AG04450 (cell line): Measurements from ENCODE around the gene DLGAP5. TPM values are rescaled to one million over a fixed set of nuclear protein-coding genes. Genes with fewer than 3 reads are reported as not detected.

Experiments used
- CTCF ChIA-PET: fragments of 300-600, 350-600 bp; formaldehyde crosslinking; extraction: SDS; loops from one replicate; lab custom pipeline; 2022; ENCODE audit warnings: antibody characterized with exemption, inconsistent platforms; lab: Charles Lee
- POLR2A ChIA-PET: fragments of 350-600 bp; formaldehyde crosslinking; extraction: SDS; loops from one replicate; lab custom pipeline; 2021; ENCODE audit warnings: antibody characterized with exemption, inconsistent platforms; lab: Yijun Ruan, JAX
- DNase-seq: peaks from one replicate; pipeline ENCODE4 v3.0.0-alpha.2; 2011; ENCODE audit warnings: low read depth, low spot score
- H3K27ac ChIP-seq: one replicate; pipeline ENCODE4 v1.5.1; 2012; ENCODE audit warnings: low read depth, low read length, control low read depth
- H3K27me3 ChIP-seq: one replicate; pipeline ENCODE4 v1.6.0; 2012; ENCODE audit warnings: low read length; ENCODE audit not compliant: control insufficient read depth, insufficient read depth
- H3K4me3 ChIP-seq: 2 replicates; pipeline ENCODE4 v1.5.1; 2011; ENCODE audit warnings: mild to moderate bottlenecking, low read depth, low read length, control low read depth
- H3K9me3 ChIP-seq: 2 replicates; pipeline ENCODE4 v1.5.1; 2012; ENCODE audit warnings: low read length; ENCODE audit not compliant: control insufficient read depth, insufficient read depth
- CTCF ChIP-seq: IDR thresholded peaks from 2 replicates; pipeline ENCODE4 v1.5.1; 2011; ENCODE audit warnings: low read depth, low read length, control low read depth, inconsistent platforms
- polyA plus RNA-seq: library from polyadenylated mRNA; depleted of rRNA; stranded (reverse); fragments of >200 nt; gene quantifications from 2 replicates; pipeline ENCODE4 v1.2.3, GENCODE V29; 2011

DLGAP5 gene
- polyA plus RNA-seq, 1 experiment = 16.4 TPM

- no peak overlapping the region for H3K4me3 ChIP-seq
- H3K27me3 ChIP-seq = peaks cover 17% of the 10 kb centered on the region
- ChIA-PET CTCF (no interaction called here), POLR2A (no interaction called here)
- H3K27ac ChIP-seq = no peak overlapping the region
- DNase-seq = no peak
- H3K9me3 ChIP-seq = no peaks in the 10 kb centered on the region
- TF ChIP-seq CTCF = no peak
These were observed 42.2 kb upstream of the DLGAP5 start for GRCh38 chr14:55233591-55233990.

DNA sequence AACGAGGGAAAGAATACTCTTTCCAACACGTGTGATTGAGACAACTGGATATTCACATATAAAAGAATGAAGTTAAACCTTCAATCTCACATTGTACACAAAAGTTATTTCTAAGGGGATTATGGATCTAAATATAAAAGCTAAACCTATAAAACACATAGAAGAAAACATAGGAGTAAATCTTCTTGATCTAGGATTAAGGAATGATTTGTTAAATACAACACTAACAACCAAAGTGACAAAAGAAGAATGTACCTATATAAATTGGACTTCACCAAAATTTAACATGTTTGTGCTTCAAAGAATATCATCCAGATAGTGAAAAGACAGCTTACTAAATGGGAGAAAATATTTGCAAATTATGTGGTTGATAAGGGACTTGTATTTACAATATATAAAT, 36.9 kb upstream of the DLGAP5 start:
- POLR2A ChIA-PET = no interaction called here
- no peak overlapping the region for H3K27ac ChIP-seq
- no peak for TF ChIP-seq CTCF
- no peak overlapping the region for H3K4me3 ChIP-seq
- DNase-seq = no peak
- peaks cover 4% of the 10 kb centered on the region for H3K9me3 ChIP-seq
- CTCF ChIA-PET = interaction anchor here (1.7 kb wide), 1 partner anchor 17 kb away, joined by 6 read pairs; no protein-coding TSS in a partner anchor
- H3K27me3 ChIP-seq = peaks cover 15% of the 10 kb centered on the region

DNA sequence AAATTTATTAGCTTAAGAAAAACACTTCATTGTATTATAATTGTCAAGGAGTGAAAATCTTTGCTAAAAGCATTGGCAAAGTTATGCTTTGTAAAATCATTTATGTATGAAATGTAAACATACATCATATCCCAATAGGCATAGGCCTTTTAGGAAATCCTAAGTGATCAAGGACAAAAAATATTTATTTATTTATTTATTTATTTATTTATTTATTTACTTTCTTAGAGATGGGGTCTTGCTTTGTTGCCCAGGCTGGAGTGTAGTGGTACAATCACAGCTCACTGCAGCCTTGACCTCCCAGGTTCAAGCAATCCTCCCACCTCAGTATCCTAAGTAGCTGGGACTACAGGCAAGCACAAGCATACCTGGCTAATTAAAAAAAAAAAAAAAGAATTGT, 32.0 kb upstream of the DLGAP5 start:
- H3K4me3 ChIP-seq = no peak overlapping the region
- DNase-seq = no peak
- no peak overlapping the region for H3K27ac ChIP-seq
- H3K9me3 ChIP-seq = peaks cover 4% of the 10 kb centered on the region
- ChIA-PET POLR2A (no interaction called here), CTCF (interaction anchor here (0.9 kb wide), 1 partner anchor 22 kb away, joined by 3 read pairs; no protein-coding TSS in a partner anchor)
- peaks cover 2% of the 10 kb centered on the region for H3K27me3 ChIP-seq
- TF ChIP-seq CTCF = no peak

GRCh38 chr14:55221968-55222367, 30.6 kb upstream of the DLGAP5 start:
- DNase-seq = no peak
- H3K4me3 ChIP-seq = no peak overlapping the region
- POLR2A ChIA-PET = no interaction called here
- H3K27me3 ChIP-seq = no peaks in the 10 kb centered on the region
- peaks cover under 1% of the 10 kb centered on the region for H3K9me3 ChIP-seq
- TF ChIP-seq CTCF = no peak
- CTCF ChIA-PET = interaction anchor here (1.1 to 1.7 kb wide), 2 partner anchors 9 to 171 kb away, joined by 3 read pairs; no protein-coding TSS in a partner anchor
- H3K27ac ChIP-seq = no peak overlapping the region

DNA sequence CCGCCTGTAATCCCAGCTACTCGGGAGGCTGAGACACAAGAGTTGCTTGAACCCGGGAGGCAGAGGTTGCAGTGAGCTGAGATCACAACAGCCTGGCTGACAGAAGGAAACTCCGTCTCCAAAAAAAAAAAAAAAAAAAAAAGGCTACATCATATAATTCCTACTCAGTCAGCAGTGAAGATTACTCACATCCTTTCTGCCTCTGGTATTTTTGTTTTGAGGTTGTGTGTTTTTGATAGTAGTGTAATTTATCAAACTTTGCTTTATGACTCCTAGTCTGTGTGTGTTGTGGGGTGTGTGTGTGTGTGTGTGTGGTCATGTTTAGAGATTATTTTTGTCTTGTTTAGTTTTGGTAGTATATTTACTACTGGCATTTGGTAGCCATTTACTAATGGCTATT, 29.8 kb upstream of the DLGAP5 start:
- H3K27ac ChIP-seq = no peak overlapping the region
- DNase-seq = no peak
- ChIA-PET CTCF (interaction anchor here (1.1 to 1.7 kb wide), 2 partner anchors 8 to 170 kb away, joined by 3 read pairs; no protein-coding TSS in a partner anchor), POLR2A (no interaction called here)
- no peaks in the 10 kb centered on the region for H3K9me3 ChIP-seq
- no peaks in the 10 kb centered on the region for H3K27me3 ChIP-seq
- no peak overlapping the region for H3K4me3 ChIP-seq
- TF ChIP-seq CTCF = no peak
